WTC11 (cell line): ENCODE data around the gene B4GALNT2. TPM values are rescaled to one million over a fixed set of nuclear protein-coding genes. Genes with fewer than 3 reads are reported as not detected.

Source experiments
- ATAC-seq: fragments of 200-7000 bp; cut with Tn5 transposase; 2 replicates; pipeline ENCODE4 v1.10.0; 2021; ENCODE audit warnings: mild to moderate bottlenecking, moderate library complexity
- CTCF ChIA-PET: fragments of 300-600 bp; sonication (Branson Sonifier 250); formaldehyde crosslinking; loops from one replicate; lab custom pipeline; 2021; ENCODE audit warnings: antibody characterized with exemption; lab: Charles Lee
- POLR2A ChIA-PET: fragments of 350-600 bp; sonication (Branson Sonifier 250); formaldehyde crosslinking; loops from one replicate; lab custom pipeline; 2021; ENCODE audit warnings: antibody characterized with exemption; lab: Charles Lee
- DNase-seq: peaks from one replicate; pipeline ENCODE4 v3.0.0; 2021; ENCODE audit warnings: low spot score
- H3K27ac Mint-ChIP-seq: 2 replicates; pipeline ENCODE4 v1.8.0; 2021; ENCODE audit warnings: mixed read lengths
- H3K27me3 Mint-ChIP-seq: 2 replicates; pipeline ENCODE4 v1.8.0; 2021; ENCODE audit warnings: low read depth, mild to moderate bottlenecking, moderate library complexity, mixed read lengths
- H3K36me3 Mint-ChIP-seq: 2 replicates; pipeline ENCODE4 v1.8.0; 2021; ENCODE audit warnings: mixed read lengths
- H3K4me1 Mint-ChIP-seq: 2 replicates; pipeline ENCODE4 v1.8.0; 2022; ENCODE audit warnings: mixed read lengths
- H3K4me3 Mint-ChIP-seq: 2 replicates; pipeline ENCODE4 v1.8.0; 2021; ENCODE audit warnings: mild to moderate bottlenecking, moderate library complexity, mixed read lengths
- H3K9me3 Mint-ChIP-seq: 2 replicates; pipeline ENCODE4 v1.8.0; 2021; ENCODE audit warnings: mixed read lengths
- ATF6 ChIP-seq: sonication (generic); formaldehyde crosslinking; IDR thresholded peaks from 2 replicates; pipeline ENCODE4 v1.8.1; 2023; ENCODE audit warnings: mild to moderate bottlenecking, missing genetic modification reagents
- CBFB ChIP-seq: sonication (generic); formaldehyde crosslinking; IDR thresholded peaks from 2 replicates; pipeline ENCODE4 v1.8.1; 2022; ENCODE audit warnings: mild to moderate bottlenecking, low read depth, missing genetic modification reagents
- FOXP1 ChIP-seq: sonication (generic); formaldehyde crosslinking; IDR thresholded peaks from 2 replicates; pipeline ENCODE4 v1.8.0; 2022; ENCODE audit warnings: missing genetic modification reagents, mild to moderate bottlenecking, moderate library complexity, borderline replicate concordance
- GABPB1 ChIP-seq: sonication (generic); formaldehyde crosslinking; IDR thresholded peaks from 2 replicates; pipeline ENCODE4 v1.8.1; 2023; ENCODE audit warnings: mild to moderate bottlenecking, missing genetic modification reagents
- GRHL2 ChIP-seq: fragments of 250-450 bp; sonication (Bioruptor Pico); IDR thresholded peaks from 2 replicates; pipeline ENCODE4 v1.8.0; 2022; ENCODE audit warnings: mild to moderate bottlenecking, moderate library complexity; ENCODE audit not compliant: insufficient replicate concordance, severe bottlenecking
- HMGXB4 ChIP-seq: sonication (generic); formaldehyde crosslinking; IDR thresholded peaks from 2 replicates; pipeline ENCODE4 v1.8.1; 2023; ENCODE audit warnings: mild to moderate bottlenecking, moderate library complexity, missing genetic modification reagents
- IRF2 ChIP-seq: sonication (generic); formaldehyde crosslinking; IDR thresholded peaks from 2 replicates; pipeline ENCODE4 v1.8.0; 2022; ENCODE audit warnings: low read depth, missing genetic modification reagents, borderline replicate concordance
- JAZF1 ChIP-seq: fragments of 250-450 bp; sonication (Bioruptor Pico); IDR thresholded peaks from 2 replicates; pipeline ENCODE4 v1.9.0; 2021; ENCODE audit warnings: moderate library complexity, mild to moderate bottlenecking, inconsistent platforms
- KAT7 ChIP-seq: sonication (generic); formaldehyde crosslinking; IDR thresholded peaks from 2 replicates; pipeline ENCODE4 v1.8.1; 2023; ENCODE audit warnings: missing genetic modification reagents, mild to moderate bottlenecking, borderline replicate concordance
- MXD4 ChIP-seq: fragments of 250-450 bp; sonication (Bioruptor Pico); IDR thresholded peaks from 2 replicates; pipeline ENCODE4 v1.8.0; 2021; ENCODE audit warnings: mild to moderate bottlenecking, moderate library complexity, borderline replicate concordance
- NFE2L1 ChIP-seq: sonication (generic); formaldehyde crosslinking; IDR thresholded peaks from 2 replicates; pipeline ENCODE4 v1.8.1; 2023; ENCODE audit warnings: missing genetic modification reagents
- NFYB ChIP-seq: sonication (generic); formaldehyde crosslinking; conservative IDR thresholded peaks from 2 replicates; pipeline ENCODE4 v1.8.0; 2022; ENCODE audit warnings: low read depth, missing genetic modification reagents
- SOX15 ChIP-seq: fragments of 250-450 bp; sonication (Bioruptor Pico); IDR thresholded peaks from 2 replicates; pipeline ENCODE4 v1.9.0; 2021; ENCODE audit warnings: mild to moderate bottlenecking
- TCF7 ChIP-seq: sonication (generic); formaldehyde crosslinking; IDR thresholded peaks from 2 replicates; pipeline ENCODE4 v1.8.0; 2022; ENCODE audit warnings: mild to moderate bottlenecking, low read depth, missing genetic modification reagents, moderate library complexity
- TEAD4 ChIP-seq: sonication (generic); formaldehyde crosslinking; IDR thresholded peaks from 2 replicates; pipeline ENCODE4 v1.8.0; 2022; ENCODE audit warnings: mild to moderate bottlenecking, missing genetic modification reagents
- ZMAT4 ChIP-seq: fragments of 250-450 bp; sonication (Bioruptor Pico); IDR thresholded peaks from 2 replicates; pipeline ENCODE4 v1.9.0; 2021; ENCODE audit warnings: mild to moderate bottlenecking
- ZNF138 ChIP-seq: sonication (generic); formaldehyde crosslinking; conservative IDR thresholded peaks from 2 replicates; pipeline ENCODE4 v1.8.1; 2022; ENCODE audit warnings: mild to moderate bottlenecking, moderate library complexity, missing genetic modification reagents
- ZNF396 ChIP-seq: fragments of 250-450 bp; sonication (Bioruptor Pico); IDR thresholded peaks from 2 replicates; pipeline ENCODE4 v1.8.0; 2021; ENCODE audit warnings: mild to moderate bottlenecking, moderate library complexity, borderline replicate concordance
- ZNF423 ChIP-seq: fragments of 250-450 bp; sonication (Bioruptor Pico); IDR thresholded peaks from 2 replicates; pipeline ENCODE4 v2.1.2; 2022; ENCODE audit warnings: mild to moderate bottlenecking, moderate library complexity
- ZSCAN18 ChIP-seq: fragments of 250-450 bp; sonication (Bioruptor Pico); IDR thresholded peaks from 2 replicates; pipeline ENCODE4 v2.1.2; 2022; ENCODE audit warnings: mild to moderate bottlenecking, moderate library complexity
- total RNA-seq: library from RNA; stranded (reverse); gene quantifications from 3 replicates; pipeline ENCODE4 v1.2.3, GENCODE V29; 2021

B4GALNT2 gene
- total RNA-seq, 1 experiment from 2014 or later, result 0.04 TPM

- CTCF ChIA-PET, result interaction anchor here (0.6 to 0.9 kb wide), 2 partner anchors 154 to 472 kb away, joined by 3 read pairs; no protein-coding TSS in a partner anchor
Observed at GRCh38 chr17:49108318-49108717, 24.3 kb upstream of the B4GALNT2 start.

GRCh38 chr17:49110509-49110908 is 22.1 kb upstream of the B4GALNT2 start:
- DNase-seq (no peak), ATAC-seq (no peak)
- ChIA-PET CTCF (no interaction called here), POLR2A (no interaction called here)
- Mint-ChIP-seq H3K27ac (no peak overlapping the region), H3K36me3 (peaks cover 6% of the 10 kb centered on the region), H3K9me3 (peaks cover 19% of the 10 kb centered on the region), H3K4me1 (peaks cover 33% of the 10 kb centered on the region), H3K4me3 (no peak overlapping the region), H3K27me3 (peaks cover 10% of the 10 kb centered on the region; the same call in 1 of the 2 replicates)
- TF ChIP-seq FOXP1 (CRISPR knock-in tag), result no peak
- no peak for TF ChIP-seq NFE2L1 (CRISPR knock-in tag)
- no peak for TF ChIP-seq TEAD4
- TF ChIP-seq TCF7 (CRISPR knock-in tag), result no peak
- TF ChIP-seq CBFB (CRISPR knock-in tag), result no peak
- no peak for TF ChIP-seq KAT7 (CRISPR knock-in tag)
- no peak for TF ChIP-seq HMGXB4 (CRISPR knock-in tag)
- TF ChIP-seq JAZF1, result no peak
- TF ChIP-seq ZNF138, result no peak
- TF ChIP-seq MXD4 (CRISPR knock-in tag), result no peak
- TF ChIP-seq ATF6 (CRISPR knock-in tag), result no peak
- no peak for TF ChIP-seq ZNF423 (CRISPR knock-in tag)
- TF ChIP-seq NFYB (CRISPR knock-in tag), result no peak

More at GRCh38 chr17:49108318-49108717, 24.3 kb upstream of the B4GALNT2 start:
- Mint-ChIP-seq H3K27me3 (no peaks in the 10 kb centered on the region), H3K4me1 (peaks cover 33% of the 10 kb centered on the region), H3K9me3 (peaks cover 5% of the 10 kb centered on the region), H3K4me3 (peak overlapping the region; percentile 15), H3K36me3 (no peaks in the 10 kb centered on the region), H3K27ac (peak overlapping the region; percentile 86)
- DNase-seq (no peak), ATAC-seq (peak; percentile 66)
- POLR2A ChIA-PET, result no interaction called here
- TF ChIP-seq SOX15 (CRISPR knock-in tag) (no peak), GRHL2 (no peak), ZNF396 (no peak), TEAD4 (no peak), ZNF423 (CRISPR knock-in tag) (peak; percentile 25; the same call in 1 of the 2 replicates), IRF2 (CRISPR knock-in tag) (no peak), ZMAT4 (CRISPR knock-in tag) (no peak)

GRCh38 chr17:49111934-49112333 is 20.6 kb upstream of the B4GALNT2 start:
- CTCF ChIA-PET, result no interaction called here

More at GRCh38 chr17:49111934-49112333, 20.6 kb upstream of the B4GALNT2 start:
- TF ChIP-seq GABPB1 (CRISPR knock-in tag) (peak; percentile 81; the same call in 1 of the 2 replicates), ZSCAN18 (CRISPR knock-in tag) (no peak)
- TF ChIP-seq, all 79 proteins: peak for 1
- no peak for ATAC-seq
- Mint-ChIP-seq H3K27ac (no peak overlapping the region), H3K4me3 (no peak overlapping the region), H3K36me3 (peaks cover 6% of the 10 kb centered on the region), H3K4me1 (peaks cover 23% of the 10 kb centered on the region), H3K27me3 (peaks cover 12% of the 10 kb centered on the region; the same call in 1 of the 2 replicates), H3K9me3 (peaks cover 24% of the 10 kb centered on the region)
- no peak for DNase-seq
- POLR2A ChIA-PET, result no interaction called here
